ENCODE measurements around the gene PROK1.
A peak's percentile ranks its signal among the peaks of the same experiment; 100 is the strongest.

PROK1 gene

GRCh38 chr1:110490791-110491451, 40.0 kb downstream of the PROK1 start:
- no peak for DNase-seq

- no peak for DNase-seq
Observed at GRCh38 chr1:110492573-110492972, 41.6 kb downstream of the PROK1 start.

GRCh38 chr1:110493059-110493699, 42.2 kb downstream of the PROK1 start:
- no peak for DNase-seq

DNA sequence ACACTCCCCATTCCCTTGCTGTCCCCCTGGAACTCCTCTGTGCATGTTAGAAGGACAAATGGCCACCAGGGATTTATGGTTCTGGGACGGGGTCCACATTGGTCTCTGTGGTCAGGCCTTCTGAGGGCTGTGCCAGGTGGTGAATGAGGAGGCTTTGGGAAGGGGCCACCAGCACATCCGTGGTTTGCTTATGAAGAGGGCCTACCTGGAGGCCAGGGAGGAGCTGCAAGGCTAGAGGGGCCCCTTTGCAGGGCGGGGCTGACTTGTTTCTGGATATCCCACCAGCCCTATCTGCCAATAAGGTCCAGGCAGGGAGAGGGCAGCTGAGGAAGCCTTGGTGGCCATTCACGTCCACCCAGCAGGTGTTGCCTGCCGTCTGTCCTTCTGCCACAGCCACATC, 43.1 kb downstream of the PROK1 start:
- no peak for DNase-seq

GRCh38 chr1:110494522-110495406, 43.8 kb downstream of the PROK1 start:
- no peak for DNase-seq

GRCh38 chr1:110495926-110496600, 45.1 kb downstream of the PROK1 start:
- DNase-seq = peak; percentile 41

- no peak for DNase-seq
Observed at GRCh38 chr1:110498270-110498669, 47.3 kb downstream of the PROK1 start.

DNA sequence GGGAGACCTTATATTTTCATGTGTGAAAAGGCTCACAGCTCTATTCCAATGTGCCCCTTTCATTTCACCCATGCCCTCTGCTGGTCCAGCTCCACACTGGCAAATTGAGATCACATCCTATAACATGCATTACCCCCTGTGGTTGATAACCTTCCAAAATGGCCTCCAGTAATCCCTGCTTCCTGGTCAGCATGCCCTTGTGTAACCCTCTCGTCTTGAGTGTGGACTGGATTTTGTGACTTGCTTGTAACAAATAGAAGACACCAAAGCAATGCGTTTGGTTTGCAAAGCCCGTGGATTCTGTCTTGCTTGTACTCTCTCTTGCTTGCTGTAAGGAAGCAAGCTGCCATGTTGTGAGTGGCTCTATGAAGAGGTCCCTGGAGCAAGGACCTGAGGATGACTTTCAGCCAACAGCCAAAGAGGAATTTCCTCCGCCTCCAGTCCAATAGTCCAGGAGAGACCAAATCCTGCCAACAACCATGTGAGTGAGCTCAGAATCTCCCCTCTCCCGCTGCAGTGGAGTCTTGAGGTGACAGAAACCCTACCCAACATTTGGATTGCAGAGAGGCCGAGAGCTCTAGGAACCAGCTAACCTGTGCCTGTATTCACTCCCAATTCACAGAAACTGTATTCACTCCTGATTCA, 50.7 kb downstream of the PROK1 start:
- DNase-seq = no peak

GRCh38 chr1:110502402-110503151, 51.6 kb downstream of the PROK1 start:
- no peak for DNase-seq

- no peak for DNase-seq
Observed at GRCh38 chr1:110503471-110503870, 52.5 kb downstream of the PROK1 start.

GRCh38 chr1:110504226-110504625, 53.3 kb downstream of the PROK1 start:
- DNase-seq = no peak

DNA sequence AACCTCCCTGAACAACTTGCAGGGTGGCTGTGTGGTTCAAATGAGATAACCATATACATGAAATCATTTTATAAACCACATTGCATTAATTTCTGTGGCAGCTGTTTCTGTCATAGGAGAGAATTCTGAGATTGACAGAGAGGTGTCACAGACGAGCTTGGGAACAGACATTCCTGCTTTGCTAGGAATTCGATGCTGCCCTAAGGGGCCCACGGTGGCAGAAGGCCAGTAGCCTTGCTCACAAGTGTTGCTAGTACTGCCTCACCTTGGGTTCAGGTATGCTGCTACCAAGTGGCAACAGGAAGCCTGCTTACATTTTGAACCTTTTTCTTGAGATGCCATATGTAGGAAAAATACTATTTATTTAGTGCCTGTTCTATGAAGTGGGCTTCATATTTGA, 54.6 kb downstream of the PROK1 start:
- no peak for DNase-seq

GRCh38 chr1:110506541-110506940, 55.6 kb downstream of the PROK1 start:
- no peak for DNase-seq
